Central memory CD8-positive, alpha-beta T cell (primary cell): Measurements from ENCODE around the gene SLC12A6.
"Not testable (repeated sequence)": the region's sequence is repeated elsewhere in the genome, so short reads cannot be mapped to it uniquely, and the experiment has no call there.

Experiments used
- ATAC-seq: fragments of 150-1000 bp; cut with Tn5 transposase; replicated peaks from 2 replicates; pipeline ENCODE4 v1.10.0; 2022; ENCODE audit warnings: mild to moderate bottlenecking, moderate FRiP score, moderate number of reproducible peaks; ENCODE audit not compliant: poor library complexity, severe bottlenecking; ENCODE audit errors: extremely low read depth
- DNase-seq, 2 donors: peaks; one replicate each; pipeline ENCODE4 v3.0.0; 2021; ENCODE audit warnings: low spot score in 2 of 2
- H3K27ac Mint-ChIP-seq: one replicate; pipeline ENCODE4 v1.8.0; 2022; ENCODE audit warnings: low read depth, mild to moderate bottlenecking, moderate library complexity, mixed read lengths
- H3K27me3 Mint-ChIP-seq: one replicate; pipeline ENCODE4 v1.8.0; 2022; ENCODE audit warnings: mixed read lengths
- H3K36me3 Mint-ChIP-seq: one replicate; pipeline ENCODE4 v1.8.0; 2022; ENCODE audit warnings: mild to moderate bottlenecking, moderate library complexity, mixed read lengths; ENCODE audit not compliant: insufficient read depth
- H3K4me1 Mint-ChIP-seq: one replicate; pipeline ENCODE4 v1.8.0; 2022; ENCODE audit warnings: mixed read lengths
- H3K4me3 Mint-ChIP-seq: one replicate; pipeline ENCODE4 v1.8.0; 2022; ENCODE audit warnings: mild to moderate bottlenecking, moderate library complexity, mixed read lengths
- H3K9me3 Mint-ChIP-seq: one replicate; pipeline ENCODE4 v1.8.0; 2022; ENCODE audit warnings: mixed read lengths

Gene SLC12A6

DNA sequence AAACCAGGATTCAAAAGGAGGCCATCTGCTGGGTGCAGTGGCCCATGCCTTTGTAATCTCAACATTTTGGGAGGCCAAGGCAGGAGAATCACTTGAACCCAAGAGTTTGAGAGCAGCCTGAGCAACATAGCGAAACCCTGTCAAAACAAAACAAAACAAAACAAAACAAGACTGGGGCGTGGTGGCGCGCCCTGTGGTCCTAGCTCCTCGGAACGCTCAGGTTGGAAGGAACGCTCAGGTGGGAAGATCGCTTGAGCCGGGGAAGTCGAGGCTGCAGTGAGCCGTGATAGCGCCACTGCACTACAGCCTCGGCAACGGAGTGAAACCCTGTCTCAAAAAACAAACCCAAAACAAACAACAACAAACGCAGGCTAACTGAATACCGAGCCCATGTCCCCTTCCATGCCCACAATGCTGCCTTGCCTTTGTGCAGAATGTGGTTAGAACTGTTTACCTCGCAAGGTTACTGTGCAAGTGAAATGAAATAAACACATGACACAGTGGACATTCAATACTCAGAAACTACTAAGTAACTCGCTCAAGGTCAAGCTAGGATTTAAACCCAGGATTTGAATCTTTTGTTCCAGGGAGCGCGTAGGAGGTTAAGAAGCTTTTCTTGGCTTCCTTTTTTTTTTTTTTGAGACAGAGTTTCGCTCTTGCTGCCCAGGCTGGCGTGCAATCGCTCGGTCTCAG lies 113.5 kb downstream of the SLC12A6 start:
- H3K9me3 Mint-ChIP-seq, result no peaks in the 10 kb centered on the region
- ATAC-seq, result no peak
- H3K27ac Mint-ChIP-seq, result peak overlapping the region; percentile 98
- DNase-seq, result no peak
- H3K27me3 Mint-ChIP-seq, result no peaks in the 10 kb centered on the region
- H3K4me3 Mint-ChIP-seq, result peak overlapping the region; percentile 92
- peaks cover 28% of the 10 kb centered on the region for H3K4me1 Mint-ChIP-seq
- H3K36me3 Mint-ChIP-seq, result peaks cover 39% of the 10 kb centered on the region

- H3K9me3 Mint-ChIP-seq, result no peaks in the 10 kb centered on the region
- H3K27me3 Mint-ChIP-seq, result no peaks in the 10 kb centered on the region
- H3K4me3 Mint-ChIP-seq, result no peak overlapping the region
- no peaks in the 10 kb centered on the region for H3K36me3 Mint-ChIP-seq
- no peak for DNase-seq
- no peaks in the 10 kb centered on the region for H3K4me1 Mint-ChIP-seq
- H3K27ac Mint-ChIP-seq, result no peak overlapping the region
- ATAC-seq, result no peak
Measured at GRCh38 chr15:34217587-34218225, 119.9 kb downstream of the SLC12A6 start.

DNA sequence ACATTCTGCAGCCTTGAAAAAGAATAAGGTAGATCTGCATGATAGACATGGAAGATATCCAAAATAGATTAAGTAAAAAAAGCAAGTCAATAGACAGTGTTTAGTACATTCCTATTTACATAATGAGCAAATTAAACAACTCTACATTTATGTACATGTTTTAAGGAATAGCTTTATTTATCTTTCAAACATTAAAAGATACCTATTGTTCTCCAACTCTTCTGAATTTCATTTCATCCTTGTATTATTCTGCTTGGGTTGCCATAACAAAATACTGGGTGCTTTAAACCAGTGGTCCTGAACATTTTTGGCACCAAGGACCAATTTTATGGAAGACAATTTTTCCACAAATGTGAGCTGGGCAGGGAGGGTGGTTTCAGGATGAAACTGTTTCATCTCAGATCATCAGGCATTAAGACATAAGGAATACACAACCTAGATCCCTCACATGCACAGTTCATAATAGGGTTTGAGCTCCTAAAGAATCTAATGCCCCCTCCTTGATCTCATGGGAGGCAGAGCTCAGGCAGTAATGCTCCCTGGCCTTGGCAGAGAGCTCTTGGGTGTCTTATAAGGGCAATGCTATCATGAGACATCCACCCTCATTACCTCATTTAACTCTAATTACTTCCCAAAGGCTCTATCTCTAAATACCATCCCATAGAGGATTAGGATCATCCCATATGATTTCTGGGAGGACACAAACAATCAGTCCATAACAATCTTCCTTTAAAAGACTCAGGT lies 120.9 kb downstream of the SLC12A6 start:
- no peaks in the 10 kb centered on the region for H3K4me1 Mint-ChIP-seq
- no peaks in the 10 kb centered on the region for H3K27me3 Mint-ChIP-seq
- no peak for ATAC-seq
- no peak overlapping the region for H3K27ac Mint-ChIP-seq
- no peak overlapping the region for H3K4me3 Mint-ChIP-seq
- H3K9me3 Mint-ChIP-seq, result no peaks in the 10 kb centered on the region
- DNase-seq, result no peak
- peaks cover 1% of the 10 kb centered on the region for H3K36me3 Mint-ChIP-seq

DNA sequence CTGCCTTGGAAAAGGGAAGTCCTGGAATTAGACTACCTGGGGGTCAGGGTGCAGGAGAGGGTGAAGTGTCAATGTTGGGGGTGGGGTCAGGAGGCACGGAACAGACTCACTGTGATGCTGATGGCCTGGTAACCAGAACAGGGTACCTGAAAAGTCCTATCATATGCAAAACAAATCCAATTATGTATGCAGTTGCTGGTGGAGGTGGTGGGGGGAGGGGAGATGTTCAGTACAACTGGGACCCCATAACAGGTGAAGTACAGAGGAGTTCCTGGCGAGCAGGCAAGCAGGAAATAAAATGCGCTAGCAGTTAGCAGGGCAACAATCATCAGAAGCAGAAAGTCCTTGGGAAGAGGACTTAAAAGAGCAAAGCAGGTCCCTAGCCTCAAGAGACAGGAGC lies 123.4 kb downstream of the SLC12A6 start:
- no peaks in the 10 kb centered on the region for H3K27me3 Mint-ChIP-seq
- no peaks in the 10 kb centered on the region for H3K9me3 Mint-ChIP-seq
- DNase-seq (no peak), ATAC-seq (no peak)
- H3K4me1 Mint-ChIP-seq, result peaks cover 1% of the 10 kb centered on the region
- peaks cover 3% of the 10 kb centered on the region for H3K36me3 Mint-ChIP-seq
- no peak overlapping the region for H3K27ac Mint-ChIP-seq
- no peak overlapping the region for H3K4me3 Mint-ChIP-seq

- ATAC-seq, result no peak
- Mint-ChIP-seq H3K36me3 (peaks cover 3% of the 10 kb centered on the region), H3K9me3 (no peaks in the 10 kb centered on the region), H3K4me3 (no peak overlapping the region), H3K4me1 (peaks cover 6% of the 10 kb centered on the region), H3K27me3 (no peaks in the 10 kb centered on the region), H3K27ac (no peak overlapping the region)
- no peak for DNase-seq
Measured at GRCh38 chr15:34213690-34214089, 123.9 kb downstream of the SLC12A6 start.

DNA sequence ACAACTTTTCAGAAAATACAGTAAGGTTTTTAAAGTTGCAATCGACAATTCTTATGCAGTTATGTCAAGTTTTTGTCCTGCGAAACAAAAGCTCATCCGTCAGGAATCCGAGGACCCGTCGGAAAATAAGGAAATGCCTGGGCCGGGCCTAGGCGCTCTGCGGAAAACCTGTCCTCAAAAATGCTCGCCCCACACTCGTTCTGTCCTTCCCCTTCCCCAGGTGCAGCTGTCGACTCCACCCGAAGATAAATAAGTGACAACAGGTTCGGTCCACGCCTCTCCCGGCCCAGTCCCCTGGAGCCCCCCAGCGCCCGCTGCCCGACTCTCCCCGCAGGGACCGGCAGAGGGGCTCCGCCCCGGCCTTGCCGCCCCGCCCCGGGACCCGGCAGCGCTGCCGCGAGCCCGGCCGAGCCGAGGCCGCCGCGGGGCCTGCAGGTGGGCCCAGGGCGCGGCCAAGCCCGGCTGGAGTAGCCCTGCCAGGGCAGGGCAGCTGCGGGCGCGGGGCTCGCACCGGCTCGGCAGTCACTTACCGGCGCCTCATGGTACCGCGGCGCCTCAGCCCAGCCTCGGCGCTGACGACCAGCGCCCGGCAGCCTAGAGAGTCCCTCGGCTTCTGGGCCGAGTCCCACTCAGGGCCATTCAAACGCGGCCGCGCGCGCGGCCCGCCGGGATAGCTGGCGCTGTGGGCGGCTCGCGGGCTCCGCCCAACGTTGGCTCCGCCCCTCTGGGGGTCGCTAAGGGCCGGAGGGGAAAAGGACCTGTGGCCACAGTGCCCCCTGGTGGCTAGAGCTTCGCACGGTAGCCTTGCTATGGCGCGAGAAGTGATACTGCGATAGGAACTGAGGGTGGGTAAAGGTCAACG lies 127.9 kb downstream of the SLC12A6 start, which contains the start of gene KATNBL1:
Gene KATNBL1, minus strand, starts transcription at position 676 of the 862 bp plus-strand sequence. CDS start 46,420 bp downstream, outside the sequence.
- peak within 1 kb of the TSS; percentile 72 for H3K4me3 Mint-ChIP-seq
- peaks cover 3% of the 10 kb centered on the region for H3K36me3 Mint-ChIP-seq
- H3K4me1 Mint-ChIP-seq, result peaks cover 24% of the 10 kb centered on the region
- DNase-seq (peak; percentile 87 to 95), ATAC-seq (peak; percentile 94)
- no peak within 1 kb of the TSS for H3K27ac Mint-ChIP-seq
- no peaks in the 10 kb centered on the region for H3K9me3 Mint-ChIP-seq
- H3K27me3 Mint-ChIP-seq, result no peaks in the 10 kb centered on the region

GRCh38 chr15:34206011-34206410 lies 131.6 kb downstream of the SLC12A6 start:
- Mint-ChIP-seq H3K4me3 (no peak overlapping the region), H3K27me3 (no peaks in the 10 kb centered on the region), H3K36me3 (peaks cover 4% of the 10 kb centered on the region), H3K27ac (no peak overlapping the region), H3K9me3 (no peaks in the 10 kb centered on the region), H3K4me1 (peaks cover 24% of the 10 kb centered on the region)
- ATAC-seq (no peak), DNase-seq (no peak)

GRCh38 chr15:34203936-34204335 lies 133.6 kb downstream of the SLC12A6 start:
- no peaks in the 10 kb centered on the region for H3K27me3 Mint-ChIP-seq
- H3K4me1 Mint-ChIP-seq, result peaks cover 21% of the 10 kb centered on the region
- no peaks in the 10 kb centered on the region for H3K9me3 Mint-ChIP-seq
- ATAC-seq (no peak), DNase-seq (no peak)
- H3K36me3 Mint-ChIP-seq, result peaks cover 5% of the 10 kb centered on the region
- H3K27ac Mint-ChIP-seq, result no peak overlapping the region
- H3K4me3 Mint-ChIP-seq, result no peak overlapping the region

GRCh38 chr15:34203305-34203704 lies 134.3 kb downstream of the SLC12A6 start:
- H3K4me1 Mint-ChIP-seq, result peaks cover 20% of the 10 kb centered on the region
- ATAC-seq (no peak), DNase-seq (no peak)
- no peaks in the 10 kb centered on the region for H3K9me3 Mint-ChIP-seq
- H3K27ac Mint-ChIP-seq, result no peak overlapping the region
- H3K36me3 Mint-ChIP-seq, result peaks cover 5% of the 10 kb centered on the region
- no peaks in the 10 kb centered on the region for H3K27me3 Mint-ChIP-seq
- H3K4me3 Mint-ChIP-seq, result no peak overlapping the region

- H3K4me1 Mint-ChIP-seq, result peaks cover 30% of the 10 kb centered on the region
- ATAC-seq, DNase-seq, H3K27me3 Mint-ChIP-seq, H3K27ac Mint-ChIP-seq, H3K9me3 Mint-ChIP-seq, H3K4me3 Mint-ChIP-seq, H3K36me3 Mint-ChIP-seq: not testable (repeated sequence)
Measured at GRCh38 chr15:34193272-34193671, 144.3 kb downstream of the SLC12A6 start.

GRCh38 chr15:34188711-34189110 lies 148.9 kb downstream of the SLC12A6 start:
- ATAC-seq (no peak), DNase-seq (no peak)
- Mint-ChIP-seq H3K36me3 (peaks cover 3% of the 10 kb centered on the region), H3K9me3 (no peaks in the 10 kb centered on the region), H3K4me3 (no peak overlapping the region), H3K27ac (no peak overlapping the region), H3K4me1 (peaks cover 29% of the 10 kb centered on the region), H3K27me3 (no peaks in the 10 kb centered on the region)

DNA sequence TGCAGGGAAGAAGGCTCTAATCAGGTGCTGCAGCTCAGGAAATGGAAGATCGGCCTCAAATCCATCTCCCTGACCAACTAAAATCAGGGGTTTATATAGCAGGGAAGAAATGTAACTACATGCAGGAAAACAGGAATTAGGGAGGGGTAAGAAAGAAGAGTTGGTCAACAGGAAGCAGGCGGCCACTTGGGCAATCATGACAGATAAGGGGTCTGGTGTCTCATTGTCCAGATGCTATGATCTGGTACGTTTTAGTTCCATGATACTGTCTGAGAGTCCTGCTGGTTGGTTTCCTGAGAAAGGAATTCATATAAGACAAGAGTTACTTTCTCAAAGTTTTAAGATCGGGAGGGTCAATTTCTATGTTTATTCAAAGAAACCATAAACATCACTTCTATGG lies 151.9 kb downstream of the SLC12A6 start:
- Mint-ChIP-seq H3K9me3 (no peaks in the 10 kb centered on the region), H3K36me3 (peaks cover 3% of the 10 kb centered on the region), H3K4me1 (peaks cover 26% of the 10 kb centered on the region), H3K4me3 (no peak overlapping the region), H3K27me3 (no peaks in the 10 kb centered on the region), H3K27ac (no peak overlapping the region)
- ATAC-seq (no peak), DNase-seq (no peak)
